Measurements from ENCODE around the gene EHD2.
"Not testable (repeated sequence)": the region's sequence is repeated elsewhere in the genome, so short reads cannot be mapped to it uniquely, and the experiment has no call there.

The EHD2 gene

GRCh38 chr19:47714855-47715254 is 1.6 kb downstream of the EHD2 start:
- DNase-seq (ENCODE audit: low spot score) = not testable (repeated sequence)

GRCh38 chr19:47716270-47716937 is 3.2 kb downstream of the EHD2 start:
- no peak for DNase-seq (ENCODE audit: low spot score)

GRCh38 chr19:47718415-47719046 is 5.3 kb downstream of the EHD2 start:
- DNase-seq (ENCODE audit: low spot score) = not testable (repeated sequence)

GRCh38 chr19:47719047-47719859 is 6.0 kb downstream of the EHD2 start:
- DNase-seq (ENCODE audit: low spot score) = no peak

GRCh38 chr19:47720669-47721422 is 7.6 kb downstream of the EHD2 start:
- no peak for DNase-seq (ENCODE audit: low spot score)

- no peak for DNase-seq (ENCODE audit: low spot score)
Measured at GRCh38 chr19:47723581-47723940, 10.3 kb downstream of the EHD2 start.

GRCh38 chr19:47725759-47726401 is 12.7 kb downstream of the EHD2 start:
- DNase-seq (ENCODE audit: low spot score) = no peak

- no peak for DNase-seq (ENCODE audit: low spot score)
Measured at GRCh38 chr19:47726467-47726866, 13.2 kb downstream of the EHD2 start.

GRCh38 chr19:47728295-47728694 is 15.1 kb downstream of the EHD2 start:
- DNase-seq (ENCODE audit: low spot score) = not testable (repeated sequence)

- no peak for DNase-seq (ENCODE audit: low spot score)
Measured at GRCh38 chr19:47729468-47729798, 16.2 kb downstream of the EHD2 start.

- DNase-seq (ENCODE audit: low spot score) = peak; percentile 67
Measured at GRCh38 chr19:47729799-47730520, 16.7 kb downstream of the EHD2 start.

- DNase-seq (ENCODE audit: low spot score) = no peak
Measured at GRCh38 chr19:47730521-47730889, 17.3 kb downstream of the EHD2 start.

GRCh38 chr19:47730910-47731309 is 17.7 kb downstream of the EHD2 start:
- DNase-seq (ENCODE audit: low spot score) = no peak

GRCh38 chr19:47735131-47735530 is 21.9 kb downstream of the EHD2 start:
- no peak for DNase-seq (ENCODE audit: low spot score)

GRCh38 chr19:47740866-47741519 is 27.8 kb downstream of the EHD2 start:
- no peak for DNase-seq (ENCODE audit: low spot score)

GRCh38 chr19:47741544-47742140 is 28.4 kb downstream of the EHD2 start:
- DNase-seq (ENCODE audit: low spot score) = no peak

GRCh38 chr19:47742634-47743033 is 29.4 kb downstream of the EHD2 start:
- DNase-seq (ENCODE audit: low spot score) = no peak

- DNase-seq (ENCODE audit: low spot score) = peak; percentile 97
Measured at GRCh38 chr19:47745010-47745901, 32.0 kb downstream of the EHD2 start, which contains the start of gene NOP53. Gene NOP53 (plus strand): TSS chr19:47745546. CDS start chr19:47745560, 14 bp downstream.

- not testable (repeated sequence) for DNase-seq (ENCODE audit: low spot score)
Measured at GRCh38 chr19:47746129-47746528, 32.9 kb downstream of the EHD2 start.
